ENCODE results near the gene GPC5. TPM values are rescaled to one million over a fixed set of nuclear protein-coding genes. Genes with fewer than 3 reads are reported as not detected.

GPC5 gene
- total RNA-seq, 2 donors from 2014 or later = 0.22 to 0.51 TPM

DNA sequence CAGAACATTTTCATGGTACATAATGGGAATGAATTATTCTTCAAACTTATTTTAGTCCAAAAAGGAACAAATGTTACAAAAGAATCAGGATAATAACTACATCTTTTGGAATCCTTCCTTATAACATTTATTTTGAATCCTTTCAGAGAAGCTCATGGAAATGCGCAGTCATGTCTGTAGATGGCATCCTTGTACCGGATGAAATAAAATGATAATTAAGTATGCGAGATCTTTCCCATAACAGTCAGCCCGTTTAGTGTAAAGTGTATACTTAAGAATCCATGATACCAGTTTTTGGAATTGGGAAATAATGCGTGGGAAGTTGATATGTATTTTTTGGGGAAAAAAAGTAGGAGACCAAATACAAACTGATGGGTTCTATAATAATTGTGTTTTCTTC, 418.8 kb downstream of the GPC5 start:
- no peak overlapping the region for H3K4me3 Mint-ChIP-seq
- H3K36me3 Mint-ChIP-seq (ENCODE audit: low read depth) = no peaks in the 10 kb centered on the region
- no peaks in the 10 kb centered on the region for H3K9me3 Mint-ChIP-seq

GRCh38 chr13:91824416-91824815, 426.0 kb downstream of the GPC5 start:
- Histone ChIP-seq H3K9ac (ENCODE audit: extremely low read depth, low read length, poor library complexity, severe bottlenecking) (no peak overlapping the region), H3K27ac (ENCODE audit: low read depth, low read length) (no peak overlapping the region), H3K4me1 (ENCODE audit: control insufficient read depth, insufficient read depth, low read length) (no peaks in the 10 kb centered on the region), H3K9me3 (ENCODE audit: control insufficient read depth, low read length) (no peaks in the 10 kb centered on the region), H3K27me3 (ENCODE audit: control insufficient read depth, insufficient read depth, low read length, poor library complexity, severe bottlenecking) (no peaks in the 10 kb centered on the region), H3K36me3 (ENCODE audit: control insufficient read depth, insufficient read depth, low read length) (no peaks in the 10 kb centered on the region), H3K4me3 (ENCODE audit: low read length) (no peak overlapping the region)
- no peaks in the 10 kb centered on the region for H3K36me3 Mint-ChIP-seq (ENCODE audit: low read depth)
- TF ChIP-seq, protein P1, sequence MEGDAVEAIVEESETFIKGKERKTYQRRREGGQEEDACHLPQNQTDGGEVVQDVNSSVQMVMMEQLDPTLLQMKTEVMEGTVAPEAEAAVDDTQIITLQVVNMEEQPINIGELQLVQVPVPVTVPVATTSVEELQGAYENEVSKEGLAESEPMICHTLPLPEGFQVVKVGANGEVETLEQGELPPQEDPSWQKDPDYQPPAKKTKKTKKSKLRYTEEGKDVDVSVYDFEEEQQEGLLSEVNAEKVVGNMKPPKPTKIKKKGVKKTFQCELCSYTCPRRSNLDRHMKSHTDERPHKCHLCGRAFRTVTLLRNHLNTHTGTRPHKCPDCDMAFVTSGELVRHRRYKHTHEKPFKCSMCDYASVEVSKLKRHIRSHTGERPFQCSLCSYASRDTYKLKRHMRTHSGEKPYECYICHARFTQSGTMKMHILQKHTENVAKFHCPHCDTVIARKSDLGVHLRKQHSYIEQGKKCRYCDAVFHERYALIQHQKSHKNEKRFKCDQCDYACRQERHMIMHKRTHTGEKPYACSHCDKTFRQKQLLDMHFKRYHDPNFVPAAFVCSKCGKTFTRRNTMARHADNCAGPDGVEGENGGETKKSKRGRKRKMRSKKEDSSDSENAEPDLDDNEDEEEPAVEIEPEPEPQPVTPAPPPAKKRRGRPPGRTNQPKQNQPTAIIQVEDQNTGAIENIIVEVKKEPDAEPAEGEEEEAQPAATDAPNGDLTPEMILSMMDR (conservative IDR thresholded peaks at IDR 0.05) = no peak
- H3K4me3 Mint-ChIP-seq = no peak overlapping the region
- no peak for DNase-seq
- H3K9me3 Mint-ChIP-seq = peaks cover 5% of the 10 kb centered on the region
- no peaks in the 10 kb centered on the region for H3K27me3 Mint-ChIP-seq (ENCODE audit: insufficient read depth)
- H3K27ac Mint-ChIP-seq = no peak overlapping the region
- H3K4me1 Mint-ChIP-seq = no peaks in the 10 kb centered on the region

More for the DNA sequence above, 418.8 kb downstream of the GPC5 start:
- no peak overlapping the region for H3K27ac Mint-ChIP-seq
- H3K9me3 ChIP-seq (ENCODE audit: control insufficient read depth, low read length) = no peaks in the 10 kb centered on the region
- TF ChIP-seq, protein P1 (conservative IDR thresholded peaks at IDR 0.05) = no peak
- DNase-seq = no peak
- H3K27ac ChIP-seq (ENCODE audit: low read depth, low read length) = no peak overlapping the region
- H3K27me3 ChIP-seq (ENCODE audit: control insufficient read depth, insufficient read depth, low read length, poor library complexity, severe bottlenecking) = no peaks in the 10 kb centered on the region
- H3K4me1 ChIP-seq (ENCODE audit: control insufficient read depth, insufficient read depth, low read length) = no peaks in the 10 kb centered on the region
- no peaks in the 10 kb centered on the region for H3K36me3 ChIP-seq (ENCODE audit: control insufficient read depth, insufficient read depth, low read length)
- H3K9ac ChIP-seq (ENCODE audit: extremely low read depth, low read length, poor library complexity, severe bottlenecking) = no peak overlapping the region
- H3K27me3 Mint-ChIP-seq (ENCODE audit: insufficient read depth) = no peaks in the 10 kb centered on the region
- H3K4me1 Mint-ChIP-seq = peaks cover 22% of the 10 kb centered on the region
- no peak overlapping the region for H3K4me3 ChIP-seq (ENCODE audit: low read length)
- 93% methylated on average over 5 of the region's 5 CpGs for WGBS, 2 experiments (ENCODE audit: insufficient coverage in 1 of 2, insufficient read length in 1 of 2)

DNA sequence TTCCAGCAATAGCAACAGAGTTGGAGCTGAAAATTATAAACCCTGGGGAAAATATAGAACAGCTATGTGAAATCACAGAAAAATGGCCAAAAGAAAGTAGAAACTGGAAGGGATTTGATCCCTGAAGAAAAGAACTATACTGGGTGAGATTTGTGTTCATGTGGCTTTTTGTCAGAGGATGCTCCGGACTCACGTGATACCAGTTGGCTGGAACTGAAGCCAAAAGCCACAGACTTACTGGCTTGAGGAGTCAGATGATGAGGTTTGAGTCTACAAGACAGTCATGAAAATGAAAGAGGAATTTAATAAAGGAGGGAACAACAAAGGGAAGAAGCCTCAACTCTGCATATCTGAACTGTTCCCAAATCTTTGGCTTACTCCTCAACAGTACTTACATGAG, 427.1 kb downstream of the GPC5 start:
- no peak overlapping the region for H3K4me3 ChIP-seq (ENCODE audit: low read length)
- no peaks in the 10 kb centered on the region for H3K36me3 Mint-ChIP-seq (ENCODE audit: low read depth)
- DNase-seq = no peak
- H3K27ac Mint-ChIP-seq = no peak overlapping the region
- no peaks in the 10 kb centered on the region for H3K27me3 ChIP-seq (ENCODE audit: control insufficient read depth, insufficient read depth, low read length, poor library complexity, severe bottlenecking)
- no peaks in the 10 kb centered on the region for H3K4me1 Mint-ChIP-seq
- H3K36me3 ChIP-seq (ENCODE audit: control insufficient read depth, insufficient read depth, low read length) = no peaks in the 10 kb centered on the region
- H3K27ac ChIP-seq (ENCODE audit: low read depth, low read length) = no peak overlapping the region
- no peaks in the 10 kb centered on the region for H3K27me3 Mint-ChIP-seq (ENCODE audit: insufficient read depth)
- 100% methylated on average over 1 to 2 of the region's 2 CpGs for WGBS, 2 experiments (ENCODE audit: insufficient coverage in 1 of 2, insufficient read length in 1 of 2)
- TF ChIP-seq, protein P1 (conservative IDR thresholded peaks at IDR 0.05) = no peak
- H3K9me3 ChIP-seq (ENCODE audit: control insufficient read depth, low read length) = no peaks in the 10 kb centered on the region
- H3K4me3 Mint-ChIP-seq = no peak overlapping the region
- no peaks in the 10 kb centered on the region for H3K4me1 ChIP-seq (ENCODE audit: control insufficient read depth, insufficient read depth, low read length)
- peaks cover 14% of the 10 kb centered on the region for H3K9me3 Mint-ChIP-seq
- H3K9ac ChIP-seq (ENCODE audit: extremely low read depth, low read length, poor library complexity, severe bottlenecking) = no peak overlapping the region
